ENCODE results near the gene C16orf87.

Gene C16orf87

GRCh38 chr16:46748775-46749705, 81.9 kb downstream of the C16orf87 start:
- no peak for DNase-seq (ENCODE audit: low read depth)
- H3K4me3 ChIP-seq (ENCODE audit: low read length), result no peak overlapping the region
- TF ChIP-seq, protein P1, sequence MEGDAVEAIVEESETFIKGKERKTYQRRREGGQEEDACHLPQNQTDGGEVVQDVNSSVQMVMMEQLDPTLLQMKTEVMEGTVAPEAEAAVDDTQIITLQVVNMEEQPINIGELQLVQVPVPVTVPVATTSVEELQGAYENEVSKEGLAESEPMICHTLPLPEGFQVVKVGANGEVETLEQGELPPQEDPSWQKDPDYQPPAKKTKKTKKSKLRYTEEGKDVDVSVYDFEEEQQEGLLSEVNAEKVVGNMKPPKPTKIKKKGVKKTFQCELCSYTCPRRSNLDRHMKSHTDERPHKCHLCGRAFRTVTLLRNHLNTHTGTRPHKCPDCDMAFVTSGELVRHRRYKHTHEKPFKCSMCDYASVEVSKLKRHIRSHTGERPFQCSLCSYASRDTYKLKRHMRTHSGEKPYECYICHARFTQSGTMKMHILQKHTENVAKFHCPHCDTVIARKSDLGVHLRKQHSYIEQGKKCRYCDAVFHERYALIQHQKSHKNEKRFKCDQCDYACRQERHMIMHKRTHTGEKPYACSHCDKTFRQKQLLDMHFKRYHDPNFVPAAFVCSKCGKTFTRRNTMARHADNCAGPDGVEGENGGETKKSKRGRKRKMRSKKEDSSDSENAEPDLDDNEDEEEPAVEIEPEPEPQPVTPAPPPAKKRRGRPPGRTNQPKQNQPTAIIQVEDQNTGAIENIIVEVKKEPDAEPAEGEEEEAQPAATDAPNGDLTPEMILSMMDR (IDR thresholded peaks at IDR 0.05; ENCODE audit: insufficient read depth, low read depth, low read length, missing control alignments), result no peak

GRCh38 chr16:46747777-46748651, 83.0 kb downstream of the C16orf87 start, which contains the start of gene MYLK3:
Gene MYLK3, minus strand, starts transcription at chr16:46748344. Its CDS starts 151 bp downstream, at chr16:46748193.
- TF ChIP-seq, protein P1 (IDR thresholded peaks at IDR 0.05; ENCODE audit: insufficient read depth, low read depth, low read length, missing control alignments), result no peak
- no peak within 1 kb of the TSS for H3K4me3 ChIP-seq (ENCODE audit: low read length)
- no peak for DNase-seq (ENCODE audit: low read depth)

DNA sequence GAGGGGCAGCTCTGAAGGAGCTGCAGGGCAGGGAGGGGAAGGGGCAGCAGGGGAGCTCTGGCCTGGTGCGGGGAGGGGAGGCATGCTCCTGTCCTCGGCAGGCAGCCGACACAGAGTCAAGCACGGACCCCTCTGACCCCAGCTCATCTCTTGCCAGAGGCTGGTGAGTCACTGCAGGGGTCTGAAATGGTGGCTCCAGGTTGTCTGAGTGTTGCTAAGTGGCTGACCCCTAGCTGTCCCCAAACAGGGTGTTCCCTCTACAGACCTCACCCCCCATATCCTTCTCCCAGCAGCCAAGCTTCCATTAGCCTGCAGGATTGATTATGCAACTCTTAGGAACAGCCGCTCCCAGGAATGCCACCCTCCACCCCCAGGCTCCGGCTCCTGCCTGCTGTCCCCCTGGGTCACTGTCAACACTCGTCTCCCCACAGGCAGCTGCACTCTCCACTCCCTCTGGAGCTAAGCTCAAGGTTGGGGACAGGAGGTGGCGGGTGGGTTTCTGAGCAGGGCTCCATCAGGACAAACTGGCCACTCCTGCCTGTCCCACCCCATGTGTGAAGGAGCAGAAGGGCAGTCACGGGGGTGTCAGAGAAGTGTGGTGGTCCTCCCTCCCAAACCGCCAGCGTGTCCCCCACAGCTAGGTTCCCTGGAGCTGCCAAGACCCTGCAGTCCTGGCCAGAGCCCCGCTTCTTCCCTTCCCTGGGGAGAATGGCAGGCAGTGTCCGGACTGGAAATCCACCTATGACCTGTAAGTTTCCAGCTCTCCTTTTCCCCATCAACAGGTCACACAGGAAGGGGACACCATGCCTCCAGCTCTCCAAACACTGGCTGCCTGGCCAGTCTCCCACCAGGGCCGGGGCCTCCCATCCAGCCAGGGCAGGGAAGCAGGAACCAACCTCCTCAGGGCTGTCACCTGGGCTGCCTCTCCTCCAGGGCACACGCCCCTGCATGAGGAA, 83.9 kb downstream of the C16orf87 start:
- TF ChIP-seq, protein P1 (IDR thresholded peaks at IDR 0.05; ENCODE audit: insufficient read depth, low read depth, low read length, missing control alignments), result no peak
- no peak overlapping the region for H3K4me3 ChIP-seq (ENCODE audit: low read length)
- no peak for DNase-seq (ENCODE audit: low read depth)

Measured in epithelial cell of esophagus (primary cell).